Measurements from ENCODE around the gene LHFPL3.
"Not testable (repeated sequence)": the region's sequence is repeated elsewhere in the genome, so short reads cannot be mapped to it uniquely, and the experiment has no call there.

LHFPL3 gene

DNA sequence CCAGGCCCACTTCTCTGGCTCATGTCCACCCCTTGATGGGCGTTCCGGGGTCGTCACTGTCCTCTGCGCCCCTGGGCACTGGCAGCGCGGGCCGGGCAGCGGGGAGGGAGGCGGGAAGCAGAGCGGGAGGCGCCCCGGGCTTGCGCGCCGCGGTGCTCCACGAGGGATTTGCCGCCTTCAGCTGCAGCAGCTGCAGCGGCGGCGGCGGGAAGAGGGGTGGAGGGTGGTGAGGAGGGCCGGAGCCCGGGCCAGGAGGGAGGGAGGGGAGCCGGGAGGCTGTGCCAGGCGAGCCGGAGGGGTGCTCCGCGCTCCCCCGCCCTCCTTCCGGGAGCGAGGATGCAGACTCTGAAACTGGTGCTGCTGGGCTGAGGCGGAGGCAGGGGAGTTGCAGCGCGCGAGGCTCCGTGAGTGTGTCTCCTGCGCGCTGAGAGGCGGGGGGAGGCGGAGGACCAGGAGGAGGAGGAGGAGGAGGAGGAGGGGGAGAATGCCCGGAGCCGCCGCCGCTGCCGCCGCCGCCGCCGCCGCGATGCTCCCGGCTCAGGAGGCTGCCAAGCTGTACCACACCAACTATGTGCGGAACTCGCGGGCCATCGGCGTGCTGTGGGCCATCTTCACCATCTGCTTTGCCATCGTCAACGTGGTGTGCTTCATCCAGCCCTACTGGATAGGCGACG is at the start of gene LHFPL3:
Gene LHFPL3 (plus strand): TSS at position 308 of the 674 bp plus-strand sequence.
- DNase-seq (ENCODE audit: low read depth): no peak

DNA sequence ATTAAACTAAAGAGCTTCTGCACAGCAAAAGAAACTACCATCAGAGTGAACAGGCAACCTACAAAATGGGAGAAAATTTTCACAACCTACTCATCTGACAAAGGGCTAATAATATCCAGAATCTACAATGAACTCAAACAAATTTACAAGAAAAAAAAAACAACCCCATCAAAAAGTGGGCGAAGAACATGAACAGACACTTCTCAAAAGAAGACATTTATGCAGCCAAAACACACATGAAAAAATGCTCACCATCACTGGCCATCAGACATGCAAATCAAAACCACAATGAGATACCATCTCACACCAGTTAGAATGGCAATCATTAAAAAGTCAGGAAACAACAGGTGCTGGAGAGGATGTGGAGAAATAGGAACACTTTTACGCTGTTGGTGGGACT is 46.7 kb upstream of the LHFPL3 start:
- DNase-seq (ENCODE audit: low read depth): not testable (repeated sequence)

DNA sequence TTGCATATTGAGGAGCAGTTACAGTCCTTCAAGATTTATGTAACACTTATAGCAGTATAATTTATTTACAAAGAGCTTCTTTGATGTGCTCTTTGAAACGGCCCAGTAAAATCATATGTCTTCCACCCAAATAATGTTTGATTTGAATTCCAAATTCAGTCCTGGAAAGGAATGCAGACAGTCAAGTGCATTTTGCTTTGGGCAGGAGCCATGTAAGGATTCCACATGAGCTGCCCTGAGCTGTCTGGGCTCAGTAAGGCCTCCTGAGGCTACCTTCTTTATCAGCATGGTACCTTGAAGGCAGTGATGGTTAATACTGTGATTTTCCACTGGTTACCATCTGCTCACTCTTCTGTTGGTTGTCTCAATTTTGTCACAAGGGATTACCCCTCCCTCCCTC is 41.6 kb upstream of the LHFPL3 start:
- DNase-seq (ENCODE audit: low read depth): no peak

DNA sequence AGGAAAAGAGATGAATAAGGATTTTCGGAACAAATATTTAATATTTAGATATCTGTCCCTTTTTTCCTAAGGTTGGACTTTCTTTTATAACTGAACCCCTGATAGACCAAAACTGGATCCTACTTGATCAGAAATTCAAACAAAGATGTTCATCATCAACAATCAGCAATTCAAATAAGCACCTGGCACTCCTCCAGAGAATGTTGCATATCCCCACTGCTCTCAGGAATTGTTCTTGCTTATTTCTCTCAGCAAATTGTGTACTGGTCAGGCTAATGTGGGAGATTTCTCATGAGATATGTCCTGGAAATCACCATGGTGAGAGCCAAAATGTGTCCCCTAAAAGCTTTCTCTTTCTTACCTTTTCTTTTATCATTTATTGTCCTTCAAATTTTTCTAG is 40.3 kb upstream of the LHFPL3 start:
- no peak for DNase-seq (ENCODE audit: low read depth)

DNA sequence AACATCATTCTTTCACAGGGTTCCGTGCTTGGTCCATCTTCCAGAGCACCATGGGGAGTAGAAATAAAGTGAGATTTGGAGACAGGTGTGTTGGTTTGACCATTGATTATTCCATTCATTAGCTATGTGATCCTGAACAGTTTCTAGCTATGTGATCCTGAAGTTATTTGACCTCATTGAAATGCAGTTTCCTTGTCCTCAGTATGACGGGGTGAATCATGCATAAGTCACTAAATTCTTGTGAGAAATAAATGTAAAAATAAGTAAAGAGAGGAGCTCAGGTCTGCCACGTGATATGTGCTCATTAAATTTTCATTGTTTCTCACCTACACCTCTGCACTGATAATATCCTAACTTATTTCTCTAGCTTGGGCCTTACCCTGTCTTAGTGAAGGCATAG is 34.1 kb upstream of the LHFPL3 start:
- DNase-seq (ENCODE audit: low read depth): no peak

DNA sequence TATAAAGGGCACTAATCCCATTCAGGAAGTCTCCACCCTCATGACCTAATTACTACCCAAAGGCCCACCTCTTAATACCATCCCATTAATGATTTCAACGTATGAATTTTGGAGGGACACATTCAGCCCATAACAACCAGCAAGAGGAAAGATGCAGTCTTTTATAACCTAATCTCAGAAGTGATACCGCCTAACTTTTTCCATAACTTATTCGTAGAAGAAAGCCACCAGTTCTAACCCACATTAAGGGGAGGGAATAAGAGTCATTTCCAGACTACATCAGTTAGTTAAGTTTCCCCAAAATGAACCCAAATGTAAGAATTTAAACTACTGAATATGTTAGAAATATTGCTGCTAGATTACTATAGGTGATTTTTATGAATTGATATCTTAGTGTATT is 32.1 kb upstream of the LHFPL3 start:
- DNase-seq (ENCODE audit: low read depth): no peak

DNA sequence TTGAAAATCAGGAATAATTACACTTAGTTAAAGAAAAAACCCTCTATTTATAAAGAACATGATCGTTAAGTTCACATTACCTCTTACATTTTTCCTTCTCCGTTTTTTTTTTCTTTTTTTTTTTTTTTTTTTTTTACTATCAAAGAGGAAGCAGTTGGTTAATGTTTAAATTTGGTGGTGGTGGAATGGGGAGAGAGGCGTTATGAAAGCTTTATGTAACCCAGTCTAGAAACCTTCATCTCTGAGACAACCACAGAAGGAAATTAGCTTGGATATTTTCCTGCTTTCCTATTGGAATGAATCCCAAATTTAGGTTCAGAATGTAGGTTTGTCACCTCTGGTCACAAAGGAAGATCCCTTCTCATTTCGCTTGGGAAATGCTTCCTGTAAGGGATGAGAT is 31.5 kb upstream of the LHFPL3 start:
- no peak for DNase-seq (ENCODE audit: low read depth)

DNA sequence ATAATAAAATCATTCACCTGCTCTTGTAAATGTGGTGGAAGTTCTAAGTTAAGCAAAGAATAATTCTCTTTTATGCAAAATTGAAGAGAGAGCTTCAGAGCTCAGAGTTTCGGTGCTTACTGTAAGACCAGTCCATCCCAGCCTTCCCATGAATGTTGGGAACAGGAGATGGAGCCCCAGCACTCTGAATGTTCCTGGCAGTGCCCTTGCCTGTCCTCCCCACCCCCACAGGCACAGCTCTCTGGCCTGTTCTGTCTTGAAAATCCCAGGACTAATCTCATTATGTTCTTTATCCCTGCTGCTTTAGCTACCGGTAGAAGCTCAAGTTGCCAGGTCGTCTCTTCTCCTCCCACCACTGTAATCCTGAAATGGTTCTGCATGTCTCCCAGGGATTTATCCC is 29.1 kb upstream of the LHFPL3 start:
- no peak for DNase-seq (ENCODE audit: low read depth)

DNA sequence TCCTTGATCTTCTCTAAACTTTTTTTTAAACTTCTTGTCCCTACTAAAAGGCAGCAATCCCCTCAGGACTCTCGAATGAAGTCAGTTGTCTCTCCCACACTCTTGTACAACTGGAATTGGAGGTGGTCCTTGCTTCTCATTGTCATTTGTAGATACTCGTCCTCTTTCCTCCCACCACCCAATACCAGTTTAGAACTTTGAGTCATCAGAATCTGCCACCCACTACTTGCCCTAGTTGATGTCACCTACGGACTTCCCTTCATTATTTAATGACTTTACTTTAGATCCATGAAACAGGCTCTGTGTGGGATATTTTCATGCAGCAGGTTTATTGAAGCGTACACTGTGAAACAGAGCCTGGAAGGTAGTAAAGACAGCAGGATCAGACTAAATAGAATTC is 28.6 kb upstream of the LHFPL3 start:
- no peak for DNase-seq (ENCODE audit: low read depth)

DNA sequence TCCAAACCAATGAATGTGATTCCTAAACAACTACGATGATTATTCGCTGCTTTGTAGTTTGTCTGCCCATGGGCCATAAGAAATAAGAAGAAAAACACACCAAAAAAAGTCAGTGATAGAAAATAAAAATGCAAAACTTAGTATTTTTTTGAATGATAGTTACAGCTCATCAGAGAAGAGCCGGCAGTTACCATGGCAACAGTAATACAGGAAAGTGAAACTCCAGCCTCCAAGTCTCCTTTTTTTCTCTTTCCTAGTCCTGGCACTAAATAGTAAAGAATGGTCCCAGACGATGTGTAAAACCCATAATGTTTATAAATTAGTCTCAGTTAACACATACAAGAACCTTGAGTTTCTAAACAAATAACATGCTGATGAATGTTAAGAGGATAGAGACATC is 21.6 kb upstream of the LHFPL3 start:
- no peak for DNase-seq (ENCODE audit: low read depth)

DNA sequence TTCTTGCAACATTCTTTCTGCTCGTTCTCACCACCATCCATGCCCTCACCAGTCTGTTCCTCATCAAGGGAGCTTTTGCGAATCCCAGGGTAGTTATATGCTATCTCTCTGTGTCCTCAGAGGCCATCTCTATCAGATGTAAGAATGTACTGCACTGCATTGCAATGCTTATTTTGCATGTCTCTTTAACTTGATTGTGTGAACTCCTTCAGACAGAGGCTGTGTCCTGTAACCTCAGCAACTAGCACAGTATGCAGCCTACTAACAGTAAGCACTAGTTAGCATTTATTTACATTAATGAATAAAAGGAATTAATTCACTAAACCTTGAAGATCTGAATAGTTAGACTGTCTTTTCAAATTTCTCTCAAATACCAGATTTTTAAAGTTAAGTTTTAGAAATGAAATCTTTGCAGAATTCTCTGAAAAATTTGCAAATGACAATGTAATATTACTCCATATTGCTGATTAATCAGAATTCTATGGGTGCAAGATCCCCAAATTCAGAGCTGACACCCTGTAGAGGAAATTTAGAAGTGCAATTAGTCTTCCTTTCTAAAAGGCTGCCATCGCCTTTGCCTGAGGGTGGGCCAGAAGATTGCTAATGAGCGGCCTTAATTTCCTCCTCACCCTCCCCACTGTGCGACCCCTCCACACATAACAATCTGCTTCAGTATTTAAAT is 10.3 kb upstream of the LHFPL3 start:
- no peak for DNase-seq (ENCODE audit: low read depth)

DNA sequence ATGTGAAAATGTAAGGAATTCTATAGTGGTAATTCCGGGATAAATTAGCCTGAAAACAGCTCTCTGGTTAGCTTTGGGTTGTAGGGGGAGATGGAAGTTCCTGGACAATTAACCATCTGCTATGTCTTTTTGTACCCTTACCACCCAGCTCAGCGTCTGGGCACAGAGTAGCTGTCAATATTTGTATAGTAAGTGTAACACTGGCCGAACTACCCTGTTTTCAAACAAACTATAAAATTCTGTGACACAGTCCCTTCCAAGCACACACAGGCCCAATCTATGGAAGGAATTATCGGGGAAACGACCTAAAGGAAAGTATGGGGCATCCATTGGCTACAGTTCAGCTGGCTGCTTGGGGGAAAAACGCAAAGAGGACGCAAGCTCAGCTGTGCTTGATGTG is 869 bp upstream of the LHFPL3 start:
- no peak for DNase-seq (ENCODE audit: low read depth)

DNA sequence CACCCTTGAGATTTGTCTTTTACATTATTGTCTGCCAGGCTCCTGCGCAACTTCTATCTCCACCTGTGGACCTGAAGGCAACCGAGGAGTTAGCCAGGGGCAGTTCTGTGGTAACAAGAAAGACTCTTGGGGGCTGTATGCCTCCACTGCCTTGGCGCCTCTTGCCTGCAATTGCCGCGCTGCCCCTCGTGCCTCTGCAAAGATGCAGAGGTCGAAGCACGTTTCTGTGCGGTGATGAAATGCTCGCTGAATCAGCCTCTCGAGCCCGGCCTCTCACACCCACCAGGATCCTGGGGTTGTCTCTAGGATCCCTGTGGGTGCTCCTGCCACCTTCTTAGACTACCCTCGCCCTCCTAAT is 486 bp upstream of the LHFPL3 start:
- DNase-seq (ENCODE audit: low read depth): no peak

DNA sequence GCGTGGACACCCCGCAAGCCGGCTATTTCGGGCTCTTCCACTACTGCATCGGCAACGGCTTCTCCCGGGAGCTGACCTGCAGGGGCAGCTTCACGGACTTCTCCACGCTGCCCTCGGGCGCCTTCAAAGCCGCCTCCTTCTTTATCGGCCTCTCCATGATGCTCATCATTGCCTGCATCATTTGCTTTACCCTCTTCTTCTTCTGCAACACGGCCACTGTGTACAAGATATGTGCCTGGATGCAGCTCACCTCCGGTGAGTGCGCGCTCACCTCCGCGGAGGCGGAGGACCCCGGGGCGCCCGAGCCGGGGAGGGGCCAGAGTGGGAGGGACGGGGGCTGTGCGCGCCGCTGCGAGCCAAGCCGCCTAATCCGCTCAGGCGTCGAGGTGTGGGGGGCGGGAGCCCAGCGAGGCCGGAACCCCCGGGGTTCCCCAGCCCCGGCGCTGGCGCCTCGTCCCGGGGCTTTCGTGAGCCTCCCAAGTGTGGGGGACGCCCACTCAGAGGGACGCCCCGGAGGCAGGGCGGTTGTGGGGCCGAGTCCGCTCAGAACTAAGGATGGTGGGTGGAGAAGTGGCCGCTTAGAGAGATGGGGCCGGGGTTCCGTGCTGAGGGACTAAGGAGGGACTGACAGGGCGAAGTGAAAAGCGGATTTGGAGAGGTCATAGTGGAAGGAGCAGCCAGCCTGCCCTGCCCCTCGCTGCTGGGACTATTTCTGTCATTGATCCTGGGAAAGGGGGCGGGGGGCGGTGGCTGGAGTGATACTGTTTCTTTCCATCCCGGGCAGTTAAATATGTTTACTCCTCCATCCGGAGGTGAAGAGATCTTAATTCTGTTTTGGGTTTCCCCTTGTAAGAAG is 795 bp downstream of the LHFPL3 start:
- DNase-seq (ENCODE audit: low read depth): no peak

DNA sequence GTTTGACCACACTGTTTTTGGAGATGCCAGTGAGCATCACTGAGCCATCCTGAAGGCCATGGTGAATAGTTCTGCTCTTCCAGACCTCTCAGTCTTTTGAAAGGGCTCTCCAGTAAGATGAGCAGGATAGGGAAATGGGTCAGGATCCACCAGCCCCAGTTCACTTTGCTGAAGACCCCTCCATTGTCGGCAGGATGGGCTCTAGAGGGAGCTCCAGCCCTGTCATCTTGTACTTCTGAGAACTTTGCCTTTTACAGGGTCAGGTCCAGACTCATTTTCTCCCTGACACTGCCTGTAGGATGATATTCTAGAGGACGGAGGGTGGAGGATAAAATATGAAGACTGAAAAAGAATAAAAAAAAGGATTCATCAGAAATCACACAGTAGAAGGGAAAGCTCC is 13.1 kb downstream of the LHFPL3 start:
- DNase-seq (ENCODE audit: low read depth): no peak

DNA sequence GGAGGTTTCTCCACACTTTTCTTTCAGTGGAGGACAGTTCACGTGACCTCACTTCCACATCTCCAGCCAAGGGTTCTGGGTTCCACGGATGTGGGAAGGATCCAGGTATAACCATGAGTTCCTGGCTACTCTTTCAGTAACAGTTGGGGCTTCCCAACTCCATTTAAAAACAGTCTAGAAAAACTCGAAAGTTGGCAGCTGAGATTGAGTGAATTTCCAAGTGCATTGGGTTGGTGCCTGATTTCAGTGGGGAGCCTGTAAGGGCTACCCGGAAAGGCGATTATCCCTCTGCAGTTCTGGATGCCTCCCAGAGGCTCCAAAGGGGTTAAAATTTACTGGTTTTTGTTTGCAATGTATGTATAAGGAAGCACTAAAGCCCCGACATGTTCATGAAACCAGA is 24.3 kb downstream of the LHFPL3 start:
- no peak for DNase-seq (ENCODE audit: low read depth)

DNA sequence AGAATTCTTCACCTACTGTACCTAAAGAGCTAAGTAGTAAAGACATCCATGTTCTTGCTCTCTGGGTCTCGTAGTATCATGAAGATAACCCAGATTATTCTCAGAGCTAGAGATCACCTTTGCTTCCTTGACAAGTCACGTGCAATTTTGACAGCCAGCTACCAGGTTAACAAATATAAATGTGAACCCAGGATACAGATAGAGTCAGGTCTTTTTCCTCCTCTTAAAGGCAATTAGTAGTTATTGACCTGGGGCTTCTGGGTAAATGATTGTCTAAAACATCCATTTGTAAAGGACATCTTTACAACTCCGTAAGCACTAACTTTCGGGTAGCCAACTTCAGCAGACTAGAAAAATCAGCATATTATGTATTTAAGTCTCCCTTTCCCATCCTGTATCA is 28.8 kb downstream of the LHFPL3 start:
- no peak for DNase-seq (ENCODE audit: low read depth)

DNA sequence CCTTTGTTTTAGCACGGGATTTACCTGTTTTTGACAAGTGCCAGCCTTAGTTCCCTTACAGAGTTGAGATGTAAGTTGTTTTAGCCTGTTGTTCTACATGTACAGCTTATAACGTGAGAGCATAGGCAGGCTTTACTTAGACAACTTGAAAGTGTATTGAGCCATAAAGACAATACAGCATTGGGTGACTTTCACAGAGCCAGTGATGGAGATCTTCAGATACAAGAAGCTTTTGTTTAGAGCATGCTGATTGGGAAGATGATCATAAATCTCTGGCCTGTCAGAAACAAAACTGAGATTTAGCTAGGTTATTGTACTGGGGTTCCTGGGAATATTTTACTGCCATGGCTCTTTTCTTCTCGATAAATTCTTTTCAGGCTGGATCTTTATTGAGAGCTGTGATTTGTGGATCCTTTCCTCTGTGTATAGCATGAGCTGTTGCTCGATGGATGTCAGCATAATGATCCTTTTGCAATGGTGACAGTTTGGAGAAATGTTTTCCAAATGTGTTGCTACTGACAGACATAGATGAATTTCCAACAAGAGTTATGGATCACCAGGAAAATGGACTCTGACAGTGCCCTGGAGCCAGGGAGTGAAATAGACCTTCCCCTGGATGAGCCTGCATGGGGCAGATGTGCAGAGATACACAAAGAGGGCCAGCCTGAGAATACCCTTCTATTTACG is 30.2 kb downstream of the LHFPL3 start:
- no peak for DNase-seq (ENCODE audit: low read depth)

DNA sequence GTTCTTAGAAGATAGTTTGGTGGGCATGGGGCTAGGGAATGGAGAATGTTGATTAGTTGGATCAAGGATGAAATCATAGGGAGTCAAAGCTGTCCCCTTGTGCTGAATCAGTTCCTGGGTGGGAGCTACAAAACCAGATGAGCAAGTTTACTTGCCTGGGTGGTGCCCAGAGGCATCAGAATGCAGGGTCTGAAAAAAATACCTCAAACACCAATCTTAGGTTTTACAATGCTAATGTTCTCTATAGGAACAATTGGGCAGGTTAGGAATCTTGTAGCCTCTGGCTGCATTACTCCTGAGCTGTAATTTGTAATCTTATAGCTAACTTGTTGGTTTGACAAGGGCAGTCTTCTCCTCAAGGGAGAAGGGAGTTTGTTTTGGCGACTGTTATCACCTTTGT is 34.4 kb downstream of the LHFPL3 start:
- no peak for DNase-seq (ENCODE audit: low read depth)

DNA sequence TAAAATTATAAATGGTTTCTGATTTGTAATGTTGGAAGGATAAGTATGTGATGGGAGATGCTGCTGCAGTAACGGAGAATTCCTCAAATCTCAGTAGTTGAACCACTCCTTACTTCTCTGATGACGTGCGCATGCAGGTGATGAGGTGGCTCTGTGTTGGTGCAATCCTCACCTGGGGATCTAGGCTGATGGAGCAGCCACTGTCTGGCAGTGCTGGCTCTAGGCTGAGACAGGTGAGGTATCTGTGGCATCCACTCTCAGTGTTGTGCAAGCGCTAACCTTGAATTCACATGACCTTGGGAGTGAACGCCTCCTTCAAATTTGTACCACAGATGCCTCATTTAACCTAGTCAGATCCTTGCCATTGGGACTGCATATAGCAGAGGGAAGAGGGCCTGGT is 35.0 kb downstream of the LHFPL3 start:
- DNase-seq (ENCODE audit: low read depth): no peak

DNA sequence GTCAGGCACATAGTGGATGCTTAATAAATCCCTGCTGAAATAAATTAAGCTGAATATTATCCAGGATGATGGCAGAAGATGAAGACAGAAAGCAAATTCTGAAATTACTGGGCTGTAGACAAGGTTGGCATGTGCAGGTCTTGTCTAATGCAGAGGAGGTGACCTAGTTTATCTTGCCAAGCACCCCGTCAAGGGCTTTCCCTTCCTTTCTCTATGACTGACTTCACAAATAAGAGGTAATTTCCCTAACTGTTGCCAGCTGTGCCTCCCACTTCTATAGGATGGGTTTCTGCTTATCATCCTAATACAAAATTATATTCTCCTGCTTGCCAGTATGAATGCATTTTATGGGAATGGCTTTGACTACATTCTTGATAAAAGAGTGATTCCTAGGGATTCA is 38.0 kb downstream of the LHFPL3 start:
- DNase-seq (ENCODE audit: low read depth): no peak

DNA sequence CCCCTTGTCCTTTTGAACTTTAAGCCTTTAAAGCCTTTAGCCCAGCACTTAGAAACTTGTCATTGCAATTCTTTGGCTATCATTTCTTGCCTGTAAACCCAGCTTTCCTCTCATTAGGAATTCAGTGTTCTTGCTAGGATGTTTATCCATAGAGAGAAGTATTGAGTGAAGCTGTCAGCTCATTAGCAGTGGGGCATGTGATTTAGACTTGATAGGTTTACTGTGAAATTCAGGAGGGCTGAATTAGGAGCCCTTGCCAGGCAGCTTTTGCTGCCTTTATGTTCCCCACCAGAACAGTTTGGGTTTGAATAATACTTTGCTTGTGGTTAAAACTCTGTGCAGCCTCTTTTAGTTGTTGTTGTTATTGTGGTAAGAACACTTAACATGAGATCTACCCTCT is 39.5 kb downstream of the LHFPL3 start:
- DNase-seq (ENCODE audit: low read depth): no peak
